Activated T-cell treated with anti-CD3 and anti-CD28 coated beads for 24 hours (primary cell): ENCODE data around the gene SIX3.

ENCODE experiments used
- DNase-seq: peaks from one replicate; pipeline ENCODE4 v3.0.0-alpha.2; 2020; ENCODE audit warnings: low read depth

SIX3 gene

GRCh38 chr2:44957656-44958327 is 16.3 kb downstream of the SIX3 start:
- no peak for DNase-seq

- DNase-seq, result no peak
These were observed 18.4 kb downstream of the SIX3 start for GRCh38 chr2:44959855-44960254.

- no peak for DNase-seq
These were observed 19.4 kb downstream of the SIX3 start for GRCh38 chr2:44960871-44961270.

GRCh38 chr2:44962176-44962695 is 20.7 kb downstream of the SIX3 start:
- no peak for DNase-seq

GRCh38 chr2:44964752-44965236 is 23.3 kb downstream of the SIX3 start:
- no peak for DNase-seq

- no peak for DNase-seq
These were observed 24.2 kb downstream of the SIX3 start for GRCh38 chr2:44965684-44966083.

- no peak for DNase-seq
These were observed 25.6 kb downstream of the SIX3 start for GRCh38 chr2:44967056-44967455.

- DNase-seq, result no peak
These were observed 26.4 kb downstream of the SIX3 start for GRCh38 chr2:44967727-44968432.

GRCh38 chr2:44969936-44970335 is 28.4 kb downstream of the SIX3 start:
- no peak for DNase-seq

GRCh38 chr2:44970846-44971450 is 29.4 kb downstream of the SIX3 start:
- no peak for DNase-seq

GRCh38 chr2:44972771-44973535 is 31.5 kb downstream of the SIX3 start:
- no peak for DNase-seq

- DNase-seq, result no peak
These were observed 32.7 kb downstream of the SIX3 start for GRCh38 chr2:44974064-44974715.

GRCh38 chr2:44975571-44976450 is 34.3 kb downstream of the SIX3 start:
- no peak for DNase-seq

GRCh38 chr2:44979581-44979980 is 38.1 kb downstream of the SIX3 start:
- DNase-seq, result no peak

GRCh38 chr2:44980751-44981713 is 39.5 kb downstream of the SIX3 start:
- no peak for DNase-seq

- DNase-seq, result peak; percentile 62
These were observed 40.2 kb downstream of the SIX3 start for GRCh38 chr2:44981714-44982108.

GRCh38 chr2:44983836-44984604 is 42.5 kb downstream of the SIX3 start:
- no peak for DNase-seq

GRCh38 chr2:44989176-44989575 is 47.7 kb downstream of the SIX3 start:
- DNase-seq, result no peak

GRCh38 chr2:44994377-44994776 is 52.9 kb downstream of the SIX3 start:
- DNase-seq, result no peak
